Stimulated activated CD8-positive, alpha-beta memory T cell treated with anti-CD3 and anti-CD28 coated beads, Interleukin-2, amount 100 ng/mL, for 48 hours (primary cell): ENCODE measurements around the gene ANTXR2.
"Not testable (repeated sequence)": the region's sequence is repeated elsewhere in the genome, so short reads cannot be mapped to it uniquely, and the experiment has no call there.

Experiments
- DNase-seq, 2 donors: peaks; one replicate each; pipeline ENCODE4 v3.0.0-alpha.2; 2020; ENCODE audit warnings: low read depth in 2 of 2

The ANTXR2 gene

DNA sequence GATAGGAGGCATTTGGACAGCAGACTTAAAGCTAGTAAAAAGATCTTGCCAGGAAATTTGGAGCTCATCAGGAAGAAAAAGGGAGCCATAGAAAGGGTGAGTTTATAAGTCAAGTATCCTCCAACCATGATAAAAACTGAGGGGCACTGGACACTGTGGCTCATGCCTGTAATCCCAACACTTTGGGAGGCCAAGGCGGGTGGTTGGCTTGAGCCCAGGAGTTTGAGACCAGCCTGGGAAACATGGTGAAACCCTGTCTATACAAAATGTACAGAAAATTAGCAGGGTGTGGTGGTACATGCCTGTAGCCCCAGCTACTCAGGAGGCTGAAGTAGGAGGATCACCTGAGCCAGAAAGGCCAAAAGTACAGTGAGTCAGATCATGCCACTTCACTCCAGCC is 48.7 kb downstream of the ANTXR2 start:
- DNase-seq = no peak

DNA sequence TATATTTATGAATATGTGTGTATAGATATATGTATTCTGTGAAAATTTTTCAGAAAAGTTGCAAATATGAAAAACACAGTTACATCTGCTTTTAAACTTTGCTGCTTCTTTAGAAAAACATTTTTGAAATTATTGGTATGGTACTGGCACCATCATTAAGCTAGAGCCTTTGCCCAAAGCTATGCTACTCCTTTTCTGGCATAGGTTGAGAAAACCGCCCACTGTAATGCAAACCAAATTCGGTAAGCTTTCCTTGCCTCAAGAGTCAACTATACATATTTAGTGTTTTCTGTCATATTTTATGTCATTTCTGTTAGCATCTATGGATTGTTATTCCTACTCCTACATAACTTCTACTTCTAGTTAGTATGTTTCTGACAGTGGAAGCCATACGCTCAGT is 50.7 kb downstream of the ANTXR2 start:
- DNase-seq = no peak

DNA sequence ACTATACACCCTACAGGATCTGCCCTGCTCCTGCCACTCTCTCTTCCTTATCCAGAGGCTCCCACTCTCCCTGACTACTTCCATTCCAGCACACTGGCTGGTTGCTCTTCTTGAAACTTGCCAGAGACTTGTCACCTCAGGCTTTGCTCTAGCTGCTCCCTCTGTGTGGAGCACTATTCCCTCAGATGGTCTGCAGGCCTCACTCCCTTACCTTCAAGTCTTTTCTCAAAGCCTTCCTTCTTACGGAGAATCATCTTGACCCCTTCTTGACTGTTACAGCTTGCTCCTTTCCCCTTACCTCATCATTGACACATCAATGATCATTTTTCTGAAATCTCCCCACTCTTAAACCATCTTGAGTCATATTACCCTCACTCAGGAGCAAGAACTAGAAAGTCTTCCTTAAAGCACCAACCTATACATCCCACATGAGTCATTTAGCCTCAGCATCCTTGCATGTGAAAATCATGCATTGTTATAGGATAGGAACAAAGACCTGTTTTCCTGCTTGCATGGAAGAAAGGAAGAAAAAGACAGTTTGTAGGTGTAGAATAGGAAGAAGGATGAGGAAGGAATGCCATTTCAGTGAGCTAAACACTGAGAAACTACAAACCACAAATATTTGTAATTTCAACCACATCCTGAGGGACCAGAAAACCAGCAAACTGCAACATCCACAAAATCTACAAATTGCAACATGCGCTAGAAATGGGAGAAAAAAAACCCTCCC is 55.7 kb downstream of the ANTXR2 start:
- no peak for DNase-seq

GRCh38 chr4:80016506-80016905 is 56.5 kb downstream of the ANTXR2 start:
- DNase-seq = no peak

DNA sequence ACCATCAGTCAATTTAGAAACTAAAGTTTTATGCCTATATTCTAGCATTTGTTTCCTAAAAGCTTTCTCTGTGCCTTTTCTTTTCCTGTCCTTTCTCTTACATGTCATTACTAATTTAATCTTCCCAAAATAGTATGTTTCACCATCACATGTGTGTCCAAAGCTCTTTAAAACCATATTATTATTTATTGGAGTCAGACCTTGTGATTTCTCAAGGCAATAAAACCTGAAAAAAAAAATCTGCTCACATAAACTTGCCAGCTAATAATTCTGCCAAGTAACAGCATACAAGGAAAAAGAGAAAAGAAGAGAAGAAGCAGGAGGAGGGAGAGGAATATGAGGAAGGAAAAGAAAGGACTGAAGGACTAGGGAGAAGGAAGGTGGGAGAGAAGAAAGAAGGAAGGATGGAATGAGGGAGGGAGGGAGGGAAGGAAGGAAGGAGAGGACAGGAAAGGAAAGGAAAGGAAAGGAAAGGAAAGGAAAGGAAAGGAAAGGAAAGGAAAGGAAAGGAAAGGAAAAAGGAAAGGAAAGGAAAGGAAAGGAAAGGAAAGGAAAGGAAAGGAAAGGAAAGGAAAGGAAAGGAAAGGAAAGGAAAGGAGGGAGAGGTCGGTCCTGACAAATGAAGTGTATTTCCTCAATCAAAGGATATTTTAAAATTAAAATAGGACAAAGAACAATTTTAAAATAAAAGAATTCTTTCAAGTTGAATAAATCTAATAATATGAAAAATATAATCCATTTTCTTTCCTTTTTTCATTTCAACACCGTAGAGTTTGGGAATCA is 57.4 kb downstream of the ANTXR2 start:
- DNase-seq = no peak

GRCh38 chr4:80014531-80014930 is 58.5 kb downstream of the ANTXR2 start:
- DNase-seq = no peak

- no peak for DNase-seq
Observed at GRCh38 chr4:80012291-80012690, 60.7 kb downstream of the ANTXR2 start.

- no peak for DNase-seq
Observed at GRCh38 chr4:80011636-80012236, 61.3 kb downstream of the ANTXR2 start.

GRCh38 chr4:80010316-80010715 is 62.7 kb downstream of the ANTXR2 start:
- DNase-seq = no peak

GRCh38 chr4:80009806-80010205 is 63.2 kb downstream of the ANTXR2 start:
- DNase-seq = no peak

DNA sequence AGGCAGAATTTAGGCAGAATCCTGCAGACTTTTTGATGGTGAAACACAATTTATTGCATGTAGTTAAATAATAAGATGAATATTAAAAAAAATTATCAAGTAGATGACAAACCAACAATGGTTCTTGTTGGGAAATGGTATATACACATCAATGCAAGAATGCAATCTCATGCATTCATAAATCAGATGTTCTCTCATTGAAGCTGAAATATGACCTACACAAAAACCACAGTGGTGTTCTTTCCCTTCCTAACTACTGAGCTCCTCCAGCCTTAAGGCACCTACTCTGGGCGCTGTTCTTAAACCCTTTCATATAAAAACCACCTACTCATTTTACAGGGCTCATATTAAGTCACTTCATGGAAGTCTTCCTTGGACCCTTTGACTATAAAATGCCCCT is 64.1 kb downstream of the ANTXR2 start:
- DNase-seq = no peak

GRCh38 chr4:80008351-80008750 is 64.7 kb downstream of the ANTXR2 start:
- no peak for DNase-seq

GRCh38 chr4:80007745-80008149 is 65.3 kb downstream of the ANTXR2 start:
- no peak for DNase-seq

DNA sequence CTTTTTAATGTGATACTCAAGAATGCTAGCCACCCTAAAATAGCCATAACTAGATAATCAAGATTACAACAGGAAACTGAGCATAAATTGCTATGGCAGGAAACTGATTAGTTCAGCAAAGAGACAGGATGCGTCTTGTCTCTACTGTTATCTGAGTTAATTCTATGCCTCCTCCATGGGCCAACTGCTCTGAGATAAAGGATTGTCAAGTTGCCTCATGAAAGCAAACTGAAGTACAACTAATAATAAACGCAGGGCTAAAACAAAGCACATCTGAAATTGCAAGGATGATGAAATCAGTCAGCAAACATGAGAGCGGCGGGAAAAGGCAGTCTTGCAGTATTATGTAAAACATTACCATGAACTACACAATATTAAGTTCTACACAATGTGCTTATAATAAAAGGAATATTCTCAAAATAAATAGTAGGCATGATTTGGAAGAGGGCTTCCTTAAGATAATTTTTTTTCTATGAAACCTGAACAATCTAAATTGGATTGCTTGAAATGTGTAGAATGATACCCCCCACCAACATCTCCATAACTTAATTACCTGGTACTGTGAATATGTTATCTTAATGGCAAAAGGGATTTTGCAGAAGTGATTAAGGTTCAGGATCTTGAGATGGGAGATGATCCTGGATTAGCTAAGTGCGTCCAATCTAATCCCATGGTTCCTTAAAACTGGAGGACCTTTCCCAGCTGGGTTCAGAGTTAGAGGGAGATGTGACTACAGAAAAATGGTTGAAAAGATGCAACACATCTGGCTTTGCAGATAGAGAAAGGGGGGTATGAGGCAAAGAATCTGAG is 65.9 kb downstream of the ANTXR2 start:
- no peak for DNase-seq

- DNase-seq = no peak
Observed at GRCh38 chr4:80005863-80006262, 67.2 kb downstream of the ANTXR2 start.

DNA sequence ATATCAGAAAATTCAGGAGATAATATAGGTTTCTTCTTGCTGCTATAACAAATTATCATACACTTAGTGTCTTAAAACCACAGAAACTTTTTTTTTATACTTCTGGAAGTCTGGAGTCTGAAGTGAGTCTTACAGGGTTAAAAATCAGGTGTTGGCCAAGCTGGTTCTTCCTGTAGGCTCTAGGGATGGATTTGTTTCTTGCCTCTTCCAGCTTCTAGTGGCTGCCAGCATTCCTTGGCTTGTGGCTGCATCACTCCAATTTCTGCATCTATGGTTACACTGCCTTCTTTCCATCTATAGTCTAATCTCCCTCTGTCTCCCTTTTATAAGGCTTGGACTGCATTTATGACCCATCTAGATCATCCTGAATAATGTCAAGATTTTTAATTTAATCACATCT is 68.7 kb downstream of the ANTXR2 start:
- no peak for DNase-seq

DNA sequence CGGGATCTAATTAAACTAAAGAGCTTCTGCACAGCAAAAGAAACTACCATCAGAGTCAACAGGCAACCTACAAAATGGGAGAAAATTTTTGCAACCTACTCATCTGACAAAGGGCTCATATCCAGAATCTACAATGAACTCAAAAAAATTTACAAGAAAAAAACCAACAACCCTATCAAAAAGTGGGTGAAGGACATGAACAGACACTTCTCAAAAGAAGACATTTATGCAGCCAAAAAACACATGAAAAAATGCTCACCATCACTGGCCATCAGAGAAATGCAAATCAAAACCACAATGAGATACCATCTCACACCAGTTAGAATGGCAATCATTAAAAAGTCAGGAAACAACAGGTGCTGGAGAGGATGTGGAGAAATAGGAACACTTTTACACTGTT is 70.5 kb downstream of the ANTXR2 start:
- DNase-seq = not testable (repeated sequence)

GRCh38 chr4:79999048-79999447 is 74.0 kb downstream of the ANTXR2 start:
- not testable (repeated sequence) for DNase-seq

GRCh38 chr4:79998201-79998600 is 74.8 kb downstream of the ANTXR2 start:
- no peak for DNase-seq

DNA sequence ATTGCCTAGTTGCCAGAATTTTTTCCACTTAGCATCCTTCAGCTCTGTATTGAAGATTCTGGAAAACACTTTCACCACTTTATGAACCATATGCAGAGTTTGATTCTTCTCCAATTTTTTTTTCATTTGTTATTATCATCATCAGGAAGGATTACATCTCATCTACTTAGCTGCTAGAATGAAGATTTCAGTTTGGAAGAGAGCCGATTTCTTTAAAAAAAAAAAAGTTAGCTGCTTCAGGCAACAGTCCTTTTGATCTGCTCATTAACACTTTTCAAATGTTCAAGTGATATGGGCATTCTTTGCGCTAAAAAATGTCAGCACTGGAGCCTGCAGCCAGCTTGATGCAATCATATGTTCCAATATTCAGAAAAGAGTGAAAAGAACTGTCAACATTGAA is 76.2 kb downstream of the ANTXR2 start:
- no peak for DNase-seq

DNA sequence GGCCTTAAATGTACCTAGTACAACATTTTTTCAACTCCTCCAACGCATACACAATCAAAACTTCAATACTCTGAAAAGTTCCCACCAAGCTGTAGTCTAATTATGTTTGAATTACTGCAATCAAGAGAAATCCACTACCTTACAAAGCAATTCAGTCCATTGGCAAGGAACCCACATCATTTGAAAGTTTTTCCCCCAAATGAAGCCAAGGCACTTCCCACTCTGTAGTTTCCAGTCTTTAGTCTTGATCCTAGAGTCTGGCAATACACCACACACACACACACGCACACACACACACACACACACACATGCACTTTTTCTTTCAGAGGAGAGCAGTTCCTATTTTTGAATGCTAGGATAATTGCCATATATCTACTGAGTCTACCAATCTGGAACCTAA is 79.6 kb downstream of the ANTXR2 start:
- DNase-seq = no peak

- DNase-seq = no peak
Observed at GRCh38 chr4:79991601-79992000, 81.4 kb downstream of the ANTXR2 start.
